Memory B cell (primary cell): ENCODE measurements around the gene ABHD5.

ENCODE experiments used
- ATAC-seq: fragments of 150-1000 bp; cut with Tn5 transposase; 2 replicates; pipeline ENCODE4 v1.10.0; 2021; ENCODE audit warnings: low read depth, mild to moderate bottlenecking, moderate library complexity
- DNase-seq, 2 donors: peaks; one replicate each; pipeline ENCODE4 v3.0.0; 2022; ENCODE audit warnings: low spot score in 2 of 2
- H3K27ac Mint-ChIP-seq: one replicate; pipeline ENCODE4 v1.8.0; 2022; ENCODE audit warnings: mild to moderate bottlenecking, moderate library complexity, mixed read lengths
- H3K27me3 Mint-ChIP-seq: one replicate; pipeline ENCODE4 v1.8.0; 2022; ENCODE audit warnings: mixed read lengths
- H3K36me3 Mint-ChIP-seq: one replicate; pipeline ENCODE4 v1.8.0; 2022; ENCODE audit warnings: mild to moderate bottlenecking, mixed read lengths
- H3K4me1 Mint-ChIP-seq: one replicate; pipeline ENCODE4 v1.8.0; 2022; ENCODE audit warnings: mixed read lengths
- H3K4me3 Mint-ChIP-seq: one replicate; pipeline ENCODE4 v1.8.0; 2022; ENCODE audit warnings: mild to moderate bottlenecking, moderate library complexity, mixed read lengths
- H3K9me3 Mint-ChIP-seq: one replicate; pipeline ENCODE4 v1.8.0; 2022; ENCODE audit warnings: mixed read lengths

Gene ABHD5

DNA sequence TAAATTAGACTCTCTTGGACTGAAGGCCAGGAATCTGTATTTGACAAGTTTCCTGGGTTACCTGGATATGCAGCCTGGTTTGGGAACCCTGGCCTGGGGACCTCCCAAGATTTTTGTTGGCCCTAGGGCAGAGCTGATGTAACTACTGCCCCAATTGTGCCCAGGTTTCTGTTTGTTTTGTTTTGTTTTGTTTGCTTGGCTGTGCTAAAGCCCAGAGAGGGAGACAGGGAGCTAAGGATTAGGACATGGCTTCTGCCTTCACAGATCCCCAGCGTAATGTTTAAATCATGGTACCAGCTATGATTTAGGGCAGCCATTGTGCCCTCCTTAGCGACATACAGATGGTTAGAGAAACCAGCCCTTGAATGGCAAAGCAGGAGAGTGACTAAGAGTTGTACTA, 47.6 kb downstream of the ABHD5 start:
- H3K4me3 Mint-ChIP-seq = no peak overlapping the region
- no peak for DNase-seq
- H3K9me3 Mint-ChIP-seq = no peaks in the 10 kb centered on the region
- no peak for ATAC-seq
- H3K27me3 Mint-ChIP-seq = peaks cover 7% of the 10 kb centered on the region
- H3K36me3 Mint-ChIP-seq = peaks cover 3% of the 10 kb centered on the region
- no peak overlapping the region for H3K27ac Mint-ChIP-seq
- no peaks in the 10 kb centered on the region for H3K4me1 Mint-ChIP-seq

DNA sequence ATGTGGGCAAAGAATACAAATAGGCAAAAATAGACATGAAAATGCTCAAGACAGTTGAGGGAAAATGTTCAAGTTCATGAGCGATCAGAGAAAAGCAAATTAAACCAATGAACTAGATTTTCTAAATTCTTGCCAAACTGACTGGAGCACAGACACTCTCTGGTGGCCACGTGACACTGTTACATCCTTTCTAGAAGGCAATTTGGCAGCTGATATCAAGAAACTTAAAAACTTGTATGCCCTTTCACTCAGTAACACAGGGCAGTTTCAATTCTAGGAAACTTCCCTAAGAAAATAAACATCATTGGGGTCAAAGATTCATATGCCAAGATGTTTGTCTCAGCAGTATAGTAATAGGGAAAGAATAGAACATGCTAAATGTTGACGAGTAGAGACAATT, 52.2 kb downstream of the ABHD5 start:
- Mint-ChIP-seq H3K9me3 (peaks cover 8% of the 10 kb centered on the region), H3K27me3 (peaks cover 10% of the 10 kb centered on the region), H3K27ac (no peak overlapping the region), H3K4me3 (no peak overlapping the region), H3K4me1 (no peaks in the 10 kb centered on the region), H3K36me3 (peaks cover 6% of the 10 kb centered on the region)
- DNase-seq = no peak
- ATAC-seq = no peak

DNA sequence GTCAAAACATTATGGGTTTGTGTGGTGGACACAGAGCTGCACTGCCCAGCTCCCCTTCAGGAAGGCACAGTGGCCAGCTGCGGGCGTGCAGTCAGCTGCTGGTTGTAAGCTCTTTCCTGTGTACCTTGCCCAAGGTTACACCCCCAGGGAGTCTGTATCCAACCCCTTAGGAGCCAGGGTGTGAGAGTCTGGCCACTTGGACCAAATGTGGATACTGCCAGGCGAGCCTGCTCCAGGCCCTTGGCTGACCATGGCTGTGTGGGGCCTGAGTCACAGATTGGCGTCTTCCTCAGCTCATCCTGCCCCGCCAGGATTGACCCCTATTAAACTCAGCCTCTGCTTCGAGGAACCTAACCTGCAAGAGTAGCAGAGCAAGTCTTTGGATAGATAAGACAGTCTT, 56.9 kb downstream of the ABHD5 start:
- Mint-ChIP-seq H3K27me3 (peaks cover 13% of the 10 kb centered on the region), H3K9me3 (peaks cover 8% of the 10 kb centered on the region), H3K27ac (no peak overlapping the region), H3K36me3 (peaks cover 6% of the 10 kb centered on the region), H3K4me3 (no peak overlapping the region), H3K4me1 (no peaks in the 10 kb centered on the region)
- ATAC-seq (no peak), DNase-seq (no peak)

DNA sequence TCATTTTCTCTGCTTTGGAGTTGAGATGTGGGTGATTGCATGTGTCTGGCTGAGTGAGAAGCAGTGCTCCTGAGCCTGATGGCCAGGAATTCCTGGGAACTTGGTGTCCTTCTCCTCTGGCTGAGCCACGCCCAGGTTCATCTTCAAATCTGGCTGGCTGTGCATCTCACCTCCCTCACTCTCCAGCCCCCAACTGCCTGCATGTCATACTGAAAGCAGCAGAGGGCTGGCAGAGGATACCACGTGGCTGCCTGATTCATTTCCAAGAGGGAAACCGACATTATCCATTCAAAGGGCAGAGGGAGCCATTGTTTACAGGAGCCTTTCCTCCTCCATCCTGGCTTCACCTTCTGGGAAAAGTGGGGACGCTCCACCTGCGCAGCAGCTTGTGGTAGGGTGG, 57.4 kb downstream of the ABHD5 start:
- Mint-ChIP-seq H3K27me3 (peaks cover 13% of the 10 kb centered on the region), H3K4me3 (no peak overlapping the region), H3K4me1 (no peaks in the 10 kb centered on the region), H3K27ac (no peak overlapping the region), H3K36me3 (peaks cover 6% of the 10 kb centered on the region), H3K9me3 (peaks cover 8% of the 10 kb centered on the region)
- ATAC-seq (no peak), DNase-seq (no peak)

DNA sequence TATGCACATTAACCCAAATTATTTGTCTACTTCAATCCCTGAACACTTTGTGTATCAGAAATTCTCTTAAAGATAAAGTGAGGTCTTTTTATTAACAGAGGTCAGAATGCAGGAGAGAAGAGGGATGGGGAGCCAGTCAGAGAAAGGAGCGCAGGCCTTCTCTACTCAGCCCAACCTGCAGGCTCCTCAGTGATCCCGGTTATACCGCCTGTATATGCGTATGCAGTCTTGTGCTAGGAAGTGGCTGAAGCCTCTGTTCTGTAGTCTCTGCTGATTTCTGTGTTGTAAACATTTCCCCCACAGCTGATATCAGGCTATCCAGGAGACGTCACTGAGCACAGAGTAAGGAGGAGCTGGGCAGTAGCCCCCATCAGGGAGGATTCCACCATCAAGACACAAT, 57.9 kb downstream of the ABHD5 start:
- ATAC-seq = no peak
- H3K27ac Mint-ChIP-seq = no peak overlapping the region
- no peaks in the 10 kb centered on the region for H3K4me1 Mint-ChIP-seq
- no peak overlapping the region for H3K4me3 Mint-ChIP-seq
- peaks cover 8% of the 10 kb centered on the region for H3K9me3 Mint-ChIP-seq
- H3K27me3 Mint-ChIP-seq = peaks cover 13% of the 10 kb centered on the region
- no peak for DNase-seq
- peaks cover 6% of the 10 kb centered on the region for H3K36me3 Mint-ChIP-seq

DNA sequence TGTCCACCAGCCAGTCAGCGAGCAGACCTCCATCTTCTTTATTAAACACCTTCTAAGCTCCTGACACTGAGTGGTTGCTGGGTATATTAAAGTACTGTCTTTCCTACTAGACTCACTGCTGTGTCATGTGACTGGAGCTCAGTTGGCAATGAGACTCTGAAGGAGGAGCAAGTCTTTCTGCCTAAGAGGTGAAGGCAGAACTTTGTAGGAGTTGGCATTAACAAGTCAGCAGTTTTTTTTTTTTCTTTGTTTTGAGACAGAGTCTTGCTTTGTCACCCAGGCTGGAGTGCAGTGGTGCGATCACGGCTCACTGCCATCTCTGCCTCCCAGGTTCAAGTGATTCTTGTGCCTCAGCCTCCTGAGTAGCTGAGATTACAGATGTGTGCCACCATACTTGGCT, 62.2 kb downstream of the ABHD5 start:
- peaks cover 14% of the 10 kb centered on the region for H3K27me3 Mint-ChIP-seq
- H3K9me3 Mint-ChIP-seq = no peaks in the 10 kb centered on the region
- DNase-seq = no peak
- no peak overlapping the region for H3K4me3 Mint-ChIP-seq
- no peaks in the 10 kb centered on the region for H3K36me3 Mint-ChIP-seq
- ATAC-seq = no peak
- H3K27ac Mint-ChIP-seq = no peak overlapping the region
- H3K4me1 Mint-ChIP-seq = no peaks in the 10 kb centered on the region

DNA sequence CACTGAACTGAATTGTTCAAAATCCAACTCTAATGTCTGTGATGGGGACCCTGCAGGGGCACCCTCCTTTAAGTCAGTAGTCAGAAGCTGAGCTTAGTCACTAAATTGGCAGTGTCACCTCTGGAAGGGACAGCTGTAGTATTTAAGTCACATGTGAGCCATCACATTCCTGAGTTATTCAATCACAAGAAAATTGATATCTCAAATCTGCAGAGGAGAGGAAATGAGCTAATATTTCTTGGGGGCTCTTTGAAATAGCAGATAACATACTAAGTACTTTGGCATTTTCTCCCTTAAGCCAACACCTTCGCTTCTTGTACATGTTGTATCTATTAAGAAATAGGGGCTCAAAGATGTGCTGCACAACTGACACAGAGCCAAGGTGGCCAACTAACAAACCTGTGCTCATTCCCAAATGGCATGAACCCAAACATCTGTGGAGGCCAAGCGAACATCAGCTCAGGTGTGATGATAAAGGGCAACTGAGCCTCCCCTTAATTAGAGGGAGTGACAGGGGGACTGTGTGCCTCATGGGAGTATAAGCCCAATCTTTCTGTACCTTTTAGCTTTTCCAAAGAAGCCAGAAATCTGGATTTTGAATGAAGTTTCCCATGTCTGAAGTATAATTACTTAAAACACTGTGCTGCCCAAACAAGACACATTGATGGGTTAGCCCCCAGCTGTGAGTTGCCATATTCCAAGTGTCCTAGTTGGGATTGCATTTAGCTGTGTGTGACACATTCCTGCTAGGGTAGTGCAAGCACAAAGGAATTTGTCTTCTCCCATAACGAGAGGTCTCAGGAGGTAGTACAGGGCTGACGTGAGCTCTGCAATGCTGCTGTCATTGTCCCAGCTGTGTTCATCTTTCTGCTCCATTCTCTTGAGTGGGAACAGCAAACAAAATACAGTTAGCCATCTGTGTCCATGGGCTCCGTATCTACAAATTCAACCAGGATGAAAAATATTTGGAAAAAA, 63.3 kb downstream of the ABHD5 start:
- Mint-ChIP-seq H3K27me3 (peaks cover 14% of the 10 kb centered on the region), H3K4me3 (no peak overlapping the region), H3K36me3 (no peaks in the 10 kb centered on the region), H3K27ac (no peak overlapping the region), H3K9me3 (no peaks in the 10 kb centered on the region), H3K4me1 (no peaks in the 10 kb centered on the region)
- DNase-seq = no peak
- no peak for ATAC-seq

DNA sequence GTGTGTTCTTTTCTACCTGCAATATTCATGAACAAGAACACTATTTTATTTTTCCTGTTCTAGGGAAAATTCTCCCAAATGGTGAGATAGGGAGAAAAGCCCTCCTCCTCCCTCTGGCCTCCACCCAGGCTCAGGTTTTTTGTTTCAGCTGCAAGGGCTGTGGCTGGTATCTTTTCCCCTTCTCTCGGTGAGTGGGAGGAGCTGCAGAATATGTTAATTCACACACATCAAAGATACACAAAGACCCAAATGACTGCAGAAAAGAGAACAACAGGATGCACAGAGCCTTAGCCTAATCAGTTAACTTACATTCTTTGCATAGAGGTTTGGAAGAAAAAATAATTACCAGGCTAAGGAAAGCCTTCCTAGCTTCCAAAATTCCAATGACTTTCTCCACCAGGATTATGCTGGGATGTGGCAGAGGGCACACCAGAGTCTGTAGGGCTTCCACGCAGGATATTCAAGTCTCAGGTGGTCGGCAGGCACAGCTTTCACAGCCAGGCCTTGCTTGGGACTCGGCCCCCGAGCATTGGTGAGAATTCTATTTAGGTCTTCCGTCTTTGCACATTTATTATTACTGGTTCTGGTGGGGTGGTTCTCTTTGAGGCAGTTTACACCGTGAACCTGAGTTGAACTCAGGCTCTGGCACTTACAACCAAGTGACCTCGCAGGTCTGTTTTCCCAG, 64.9 kb downstream of the ABHD5 start:
- H3K4me1 Mint-ChIP-seq = no peaks in the 10 kb centered on the region
- ATAC-seq (no peak), DNase-seq (no peak)
- H3K27me3 Mint-ChIP-seq = peaks cover 14% of the 10 kb centered on the region
- no peaks in the 10 kb centered on the region for H3K9me3 Mint-ChIP-seq
- no peaks in the 10 kb centered on the region for H3K36me3 Mint-ChIP-seq
- no peak overlapping the region for H3K4me3 Mint-ChIP-seq
- no peak overlapping the region for H3K27ac Mint-ChIP-seq

DNA sequence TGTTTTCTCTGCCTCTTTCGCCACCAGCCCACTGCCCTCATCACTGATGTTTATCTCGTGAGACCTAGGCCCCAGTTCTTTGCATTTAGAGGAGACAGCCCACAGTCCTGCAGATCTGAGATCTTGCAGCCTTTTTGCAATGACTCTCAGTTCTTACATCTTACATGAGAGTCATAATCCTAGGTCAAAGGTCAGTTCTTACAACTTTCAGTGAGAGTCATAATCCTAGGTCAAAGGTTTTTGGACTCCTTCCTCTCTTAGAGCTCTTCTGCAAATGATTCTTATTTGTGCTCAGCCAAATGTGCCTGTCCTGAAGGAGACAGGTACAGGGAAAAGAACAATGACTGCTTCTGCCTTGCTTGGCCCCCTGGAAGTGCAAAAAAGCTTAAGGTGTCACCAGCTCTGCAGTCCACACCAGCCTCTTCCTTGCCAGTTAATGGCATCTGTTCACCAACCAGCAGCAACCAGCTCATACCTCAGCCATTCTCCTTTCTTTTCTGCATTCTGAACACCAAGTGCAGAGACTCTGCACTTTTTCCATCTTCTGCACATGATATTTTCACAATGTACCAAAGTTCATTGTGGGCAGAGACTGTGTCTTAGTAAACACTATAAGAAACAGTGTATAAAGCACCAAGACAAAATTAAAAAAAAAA, 67.1 kb downstream of the ABHD5 start:
- ATAC-seq (no peak), DNase-seq (no peak)
- Mint-ChIP-seq H3K9me3 (no peaks in the 10 kb centered on the region), H3K27ac (no peak overlapping the region), H3K27me3 (peaks cover 8% of the 10 kb centered on the region), H3K4me3 (no peak overlapping the region), H3K4me1 (no peaks in the 10 kb centered on the region), H3K36me3 (no peaks in the 10 kb centered on the region)

DNA sequence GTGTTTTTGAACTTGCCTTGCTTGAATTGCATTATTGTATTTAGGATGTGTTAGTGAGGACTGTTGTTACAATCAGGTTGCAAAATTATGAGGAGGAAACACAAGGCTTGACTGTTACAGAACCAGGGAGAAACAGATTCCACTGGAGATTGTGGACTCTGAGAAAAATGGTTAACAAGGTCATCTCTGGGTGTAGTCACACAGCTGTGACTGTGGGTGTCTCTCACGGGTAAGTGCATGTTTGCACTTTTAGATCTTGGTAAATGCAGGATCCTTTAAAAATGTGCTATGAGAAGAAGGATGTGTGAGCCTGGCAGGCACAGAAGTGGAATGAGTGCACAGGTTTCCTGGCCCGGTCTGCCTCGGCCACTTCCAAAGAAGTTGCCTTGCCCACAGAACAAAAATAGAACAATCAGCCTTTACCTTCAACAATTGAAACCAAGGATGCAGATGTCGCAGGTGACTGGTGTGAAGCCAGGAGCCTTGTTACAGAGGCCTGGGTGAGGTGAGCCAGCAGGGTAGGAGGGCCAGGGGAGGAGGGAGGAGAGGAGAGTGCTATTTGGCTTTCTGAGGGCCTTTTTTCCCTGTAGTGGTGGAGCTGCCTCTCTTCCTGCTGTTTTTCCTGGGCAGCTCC, 68.0 kb downstream of the ABHD5 start:
- no peak overlapping the region for H3K4me3 Mint-ChIP-seq
- no peak overlapping the region for H3K27ac Mint-ChIP-seq
- H3K4me1 Mint-ChIP-seq = no peaks in the 10 kb centered on the region

DNA sequence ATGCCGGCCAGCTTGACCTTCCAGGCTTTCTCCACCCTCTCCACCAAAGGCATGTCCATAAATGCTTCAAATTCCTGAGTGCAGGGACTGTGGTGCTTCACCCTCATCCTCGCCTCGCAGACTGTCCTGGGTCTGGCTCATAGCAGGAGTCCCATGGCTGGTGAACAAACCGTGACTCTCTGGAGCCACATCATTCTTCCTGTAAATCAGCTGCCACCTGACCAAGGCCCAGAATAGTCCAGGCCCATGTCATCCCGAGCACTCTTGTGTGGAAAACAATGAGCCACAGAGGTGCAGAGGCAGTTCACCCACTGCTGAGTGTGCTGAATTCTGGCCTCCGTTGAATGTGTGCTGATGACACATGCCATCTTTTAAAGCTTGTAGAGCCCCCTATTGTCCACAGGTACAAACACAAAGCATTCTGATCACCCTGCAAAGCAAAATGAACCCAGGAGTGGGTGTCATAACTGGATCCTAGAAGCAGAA, 68.6 kb downstream of the ABHD5 start:
- H3K4me1 Mint-ChIP-seq = no peaks in the 10 kb centered on the region
- H3K4me3 Mint-ChIP-seq = no peak overlapping the region
- DNase-seq (no peak), ATAC-seq (no peak)
- peaks cover 8% of the 10 kb centered on the region for H3K27me3 Mint-ChIP-seq
- no peak overlapping the region for H3K27ac Mint-ChIP-seq
- no peaks in the 10 kb centered on the region for H3K9me3 Mint-ChIP-seq
- no peaks in the 10 kb centered on the region for H3K36me3 Mint-ChIP-seq

More for the DNA sequence above, 68.0 kb downstream of the ABHD5 start:
- no peaks in the 10 kb centered on the region for H3K36me3 Mint-ChIP-seq
- no peaks in the 10 kb centered on the region for H3K9me3 Mint-ChIP-seq
- no peak for ATAC-seq
- no peak for DNase-seq
- H3K27me3 Mint-ChIP-seq = peaks cover 8% of the 10 kb centered on the region

DNA sequence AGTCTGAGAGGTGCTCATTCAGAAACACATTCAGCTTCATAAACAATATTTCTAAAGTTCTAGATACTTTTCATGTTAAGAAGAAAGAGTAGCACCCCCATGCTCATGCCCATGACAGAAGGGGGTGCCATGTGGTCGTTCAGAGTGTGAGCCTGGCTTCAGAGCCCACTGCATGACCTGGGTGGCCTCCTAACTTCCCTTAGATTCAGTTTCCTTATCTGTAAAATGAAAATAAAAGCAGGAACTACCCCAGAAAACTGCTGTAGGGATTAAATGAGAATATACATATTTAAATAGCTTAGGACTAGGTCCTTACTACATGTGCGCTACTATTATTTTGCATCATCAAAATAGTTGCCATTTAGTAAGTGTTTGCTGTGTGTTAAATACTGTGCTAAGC, 69.2 kb downstream of the ABHD5 start:
- no peak overlapping the region for H3K4me3 Mint-ChIP-seq
- no peak for DNase-seq
- no peak for ATAC-seq
- H3K9me3 Mint-ChIP-seq = no peaks in the 10 kb centered on the region
- H3K36me3 Mint-ChIP-seq = no peaks in the 10 kb centered on the region
- H3K4me1 Mint-ChIP-seq = no peaks in the 10 kb centered on the region
- peaks cover 8% of the 10 kb centered on the region for H3K27me3 Mint-ChIP-seq
- no peak overlapping the region for H3K27ac Mint-ChIP-seq

DNA sequence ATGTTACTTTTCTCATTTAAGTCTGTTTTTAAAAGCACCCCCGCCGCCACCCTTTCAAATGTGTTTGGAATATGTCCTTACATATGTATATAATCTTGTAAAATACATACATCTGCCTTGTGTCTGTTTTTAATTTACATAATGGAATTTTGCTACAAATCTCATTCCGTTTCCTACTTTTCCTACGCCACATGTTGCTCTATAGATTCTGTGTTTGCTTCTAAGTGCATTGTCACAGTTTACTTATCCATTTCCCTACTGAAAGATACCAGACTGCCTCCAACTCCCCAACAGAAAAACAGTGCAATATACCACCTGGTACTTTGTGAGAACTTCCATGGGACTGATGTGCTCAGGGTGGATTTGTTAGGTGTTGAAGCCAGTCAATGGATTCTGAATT, 70.2 kb downstream of the ABHD5 start:
- ATAC-seq = no peak
- Mint-ChIP-seq H3K27ac (no peak overlapping the region), H3K4me1 (no peaks in the 10 kb centered on the region), H3K9me3 (no peaks in the 10 kb centered on the region), H3K36me3 (no peaks in the 10 kb centered on the region), H3K27me3 (peaks cover 8% of the 10 kb centered on the region), H3K4me3 (no peak overlapping the region)
- no peak for DNase-seq

DNA sequence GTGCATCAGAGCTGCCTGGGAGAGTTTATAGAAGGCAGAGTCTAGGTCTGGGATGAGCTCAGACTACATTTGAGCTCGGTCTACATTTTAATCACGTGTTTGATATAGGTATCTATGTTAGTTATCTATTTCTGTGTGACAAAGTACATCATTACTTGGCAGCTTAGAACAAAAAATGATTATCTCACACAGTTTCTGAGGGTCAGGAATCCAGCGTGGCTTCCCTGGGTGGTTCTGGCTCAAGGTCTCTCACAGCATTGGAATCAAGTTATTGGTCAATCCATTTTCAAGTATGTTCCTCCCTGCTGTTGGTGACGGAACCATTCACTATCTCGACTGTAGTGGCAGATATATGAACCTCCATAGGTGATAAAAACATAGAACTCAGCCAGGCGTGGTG, 71.7 kb downstream of the ABHD5 start:
- no peak overlapping the region for H3K27ac Mint-ChIP-seq
- no peaks in the 10 kb centered on the region for H3K9me3 Mint-ChIP-seq
- H3K36me3 Mint-ChIP-seq = no peaks in the 10 kb centered on the region
- H3K4me3 Mint-ChIP-seq = no peak overlapping the region
- DNase-seq (no peak), ATAC-seq (no peak)
- H3K4me1 Mint-ChIP-seq = no peaks in the 10 kb centered on the region
- H3K27me3 Mint-ChIP-seq = peaks cover 8% of the 10 kb centered on the region
